ENCODE measurements around the gene PDE3A. TPM values are rescaled to one million over a fixed set of nuclear protein-coding genes. Genes with fewer than 3 reads are reported as not detected.

The PDE3A gene
- total RNA-seq, 1 experiment from 2014 or later: 2.8 TPM

GRCh38 chr12:20367583-20368113, 689 bp upstream of the PDE3A start (continued):
- TF ChIP-seq ARID4B (CRISPR knock-in tag; IDR thresholded peaks at IDR 0.05; ENCODE audit: borderline replicate concordance) (no peak), PREB (CRISPR knock-in tag; IDR thresholded peaks at IDR 0.05; ENCODE audit: borderline replicate concordance) (no peak)

GRCh38 chr12:20368651-20369304, 441 bp downstream of the PDE3A start:
- Mint-ChIP-seq H3K4me3 (peak overlapping the region; percentile 95), H3K9me3 (no peaks in the 10 kb centered on the region), H3K27ac (peak overlapping the region; percentile 90; the same call in 1 of the 2 replicates), H3K4me1 (peaks cover 21% of the 10 kb centered on the region), H3K27me3 (ENCODE audit: low read depth) (peaks cover 19% of the 10 kb centered on the region), H3K36me3 (no peaks in the 10 kb centered on the region)
- CTCF ChIA-PET: interaction anchor here (0.6 to 2.2 kb wide), 14 partner anchors 8 to 611 kb away, joined by 3 to 7 read pairs (median 4); no protein-coding TSS in a partner anchor
- peak; percentile 50 for ATAC-seq
- 0 out of 2 replicates have a peak, but pooled peaks have one; percentile 6 for TF ChIP-seq ETV6 (CRISPR knock-in tag; IDR thresholded peaks at IDR 0.05)
- TF ChIP-seq ARID4B (CRISPR knock-in tag; IDR thresholded peaks at IDR 0.05; ENCODE audit: borderline replicate concordance): 0 out of 2 replicates have a peak, but pooled peaks have one; percentile 3
- no peak for TF ChIP-seq NFYB (CRISPR knock-in tag; conservative IDR thresholded peaks at IDR 0.05; ENCODE audit: low read depth)
- POLR2A ChIA-PET: interaction anchor here (0.6 to 0.7 kb wide), 3 partner anchors 12 to 1856 kb away, joined by 3 to 10 read pairs (median 3); no protein-coding TSS in a partner anchor
- peak; percentile 47 for DNase-seq (ENCODE audit: low spot score)

- peaks cover 18% of the 10 kb centered on the region for H3K27me3 Mint-ChIP-seq (ENCODE audit: low read depth)
- no peak overlapping the region for H3K27ac Mint-ChIP-seq
- CTCF ChIA-PET: interaction anchor here (0.6 to 2.2 kb wide), 7 partner anchors 105 to 454 kb away, joined by 3 to 7 read pairs (median 5); no protein-coding TSS in a partner anchor
- TF ChIP-seq MAX (CRISPR knock-in tag; IDR thresholded peaks at IDR 0.05): peak; percentile 13; the same call in 1 of the 2 replicates
- peak; percentile 93 for TF ChIP-seq HMGXB4 (CRISPR knock-in tag; IDR thresholded peaks at IDR 0.05)
- TF ChIP-seq E2F5 (CRISPR knock-in tag; IDR thresholded peaks at IDR 0.05): peak; percentile 62
- peak; percentile 20; the same call in 1 of the 2 replicates for TF ChIP-seq SP1 (CRISPR knock-in tag; conservative IDR thresholded peaks at IDR 0.05)
- TF ChIP-seq TEAD1 (CRISPR knock-in tag; IDR thresholded peaks at IDR 0.05): 0 out of 2 replicates have a peak, but pooled peaks have one; percentile 11
- 0 out of 2 replicates have a peak, but pooled peaks have one; percentile 11 for TF ChIP-seq ZNF121 (CRISPR knock-in tag; IDR thresholded peaks at IDR 0.05)
- TF ChIP-seq ZNF423 (CRISPR knock-in tag; IDR thresholded peaks at IDR 0.05): peak; percentile 68
- no peak for TF ChIP-seq ZNF425 (CRISPR knock-in tag; conservative IDR thresholded peaks at IDR 0.05)
These were observed 1.1 kb downstream of the PDE3A start for GRCh38 chr12:20369305-20370013.

More at GRCh38 chr12:20369305-20370013, 1.1 kb downstream of the PDE3A start:
- DNase-seq (ENCODE audit: low spot score): peak; percentile 72
- H3K4me3 Mint-ChIP-seq: peak overlapping the region; percentile 95
- peak; percentile 65 for ATAC-seq
- H3K9me3 Mint-ChIP-seq: no peaks in the 10 kb centered on the region
- H3K36me3 Mint-ChIP-seq: no peaks in the 10 kb centered on the region
- POLR2A ChIA-PET: interaction anchor here (0.6 to 0.7 kb wide), 2 partner anchors 398 to 890 kb away, joined by 3 to 5 read pairs; no protein-coding TSS in a partner anchor
- H3K4me1 Mint-ChIP-seq: peaks cover 21% of the 10 kb centered on the region
